Adrenal gland (tissue), 12 donors: ENCODE data around the gene TFEB. TPM values are rescaled to one million over a fixed set of nuclear protein-coding genes. Genes with fewer than 3 reads are reported as not detected.
A peak's percentile ranks its signal among the peaks of the same experiment; 100 is the strongest.

Experiments used
- DNase-seq, 7 donors: peaks; one replicate each; pipeline ENCODE4 v3.0.0-alpha.2; 2019 to 2020
- H3K27ac ChIP-seq, 5 donors: fragments of 200-600 bp; sonication (generic) in 4 of 5; 1 replicate in 3 of 5; 2 replicates in 2 of 5; pipeline versions ENCODE4 v1.5.1 to v1.8.0; 2016 to 2020; ENCODE audit warnings: mild to moderate bottlenecking in 1 of 5
- H3K27me3 ChIP-seq: fragments of 200-600 bp; 2 replicates; pipeline ENCODE4 v1.8.0; 2021
- H3K36me3 ChIP-seq, 2 donors: fragments of 200-600 bp; replicated peaks in 1 of 2; 1 replicate in 1 of 2; 2 replicates in 1 of 2; pipeline versions ENCODE4 v1.5.1 to v1.8.0; 2018 to 2022
- H3K4me1 ChIP-seq, 2 donors: fragments of 200-600 bp; replicated peaks in 1 of 2; 1 replicate in 1 of 2; 2 replicates in 1 of 2; pipeline versions ENCODE4 v1.5.1 to v1.8.0; 2018 to 2021
- H3K4me3 ChIP-seq, 4 donors: fragments of 200-600 bp; sonication (generic) in 3 of 4; one replicate each; pipeline ENCODE4 v1.5.1; 2016 to 2018
- H3K9me3 ChIP-seq, 3 donors: fragments of 200-600 bp; sonication (generic) in 1 of 3; replicated peaks in 1 of 3; 1 replicate in 2 of 3; 2 replicates in 1 of 3; pipeline versions ENCODE4 v1.5.1 to v1.8.0; 2016 to 2021
- POLR2A ChIP-seq, 2 donors: fragments of 450-650 bp; IDR thresholded peaks; one replicate each; pipeline ENCODE4 v1.6.1; 2017; ENCODE audit warnings: antibody characterized with exemption in 2 of 2, mild to moderate bottlenecking in 2 of 2, moderate library complexity in 1 of 2
- WGBS, 4 donors: extraction: QIAGEN DNeasy Blood & Tissue Kit in 2 of 4; methylation state at CpG; one replicate each; pipeline versions ENCODE4 v1.1.5 to v1.1.7; 2013 to 2017; 5-methylcytosine and 5-hydroxymethylcytosine counted together
- intact Hi-C, 2 donors: fragments of 100-400 bp; cut with DNase I; formaldehyde crosslinking; loops; one replicate each; pipeline versions ENCODE4 v1.14.1 to v1.15.0; 2022 to 2023
- polyA plus RNA-seq, 3 donors: library from polyadenylated mRNA; stranded (reverse); fragments of 200-250 nt in 2 of 3; fragments of 350-450 nt in 1 of 3; fragmentation: Illumina TruSeq in 1 of 3; extraction: RNeasy Lipid Tissue Mini Kit (QIAGEN cat#74804) in 1 of 3; gene quantifications; one replicate each; pipeline ENCODE4 v1.2.3, GENCODE V29; 2013 to 2014
- total RNA-seq, 9 donors: library from RNA; depleted of rRNA in 4 of 9; stranded (reverse); fragments of >200 nt in 4 of 9; fragments of 120-200 nt in 1 of 9; fragmentation: NEBNext Ultra II Directional in 1 of 9; extraction: Animal tissue kit (Norgen Biotek cat#: 25700) in 1 of 9; gene quantifications; one replicate each; pipeline versions ENCODE4 v1.1.0 to v1.2.4, GENCODE V29; 2013 to 2023
- TF ChIP-seq, protein P1 (sequence below), 6 experiments: fragments of 450-650 bp in 4 of 6; fragments of 200-600 bp in 2 of 6; sonication (generic) in 1 of 6; IDR thresholded peaks; 1 replicate in 5 of 6; 2 replicates in 1 of 6; pipeline versions ENCODE4 v1.5.1 to v1.8.0; 2016 to 2021; ENCODE audit warnings: antibody characterized with exemption in 6 of 6, mild to moderate bottlenecking in 2 of 6, moderate library complexity in 1 of 6
- donor health status: healthy with polysubstance abuse.
- donor health status: Bipolar disorder and iron deficiency.
- donor health status: DM: yes; HTN: yes; CAD: no.
- donor health status: DM: no; HTN: no; CAD: no.
- donor health status: DM: no; HTN: no; CAD: no.
- donor health status: DM: yes; HTN: yes; CAD: no.

TFEB gene
- total and polyA plus RNA-seq, 12 donors: 2.1 to 47.2 (median 20.2) TPM

GRCh38 chr6:41712651-41713103 lies 22.7 kb downstream of the TFEB start:
- H3K27me3 ChIP-seq: no peaks in the 10 kb centered on the region
- no peaks in the 10 kb centered on the region for H3K9me3 ChIP-seq
- intact Hi-C loops: no loop called here
- peak in 1 of 2 donors; percentile 17 for TF ChIP-seq POLR2A (IDR thresholded peaks at IDR 0.05)
- TF ChIP-seq, protein P1, sequence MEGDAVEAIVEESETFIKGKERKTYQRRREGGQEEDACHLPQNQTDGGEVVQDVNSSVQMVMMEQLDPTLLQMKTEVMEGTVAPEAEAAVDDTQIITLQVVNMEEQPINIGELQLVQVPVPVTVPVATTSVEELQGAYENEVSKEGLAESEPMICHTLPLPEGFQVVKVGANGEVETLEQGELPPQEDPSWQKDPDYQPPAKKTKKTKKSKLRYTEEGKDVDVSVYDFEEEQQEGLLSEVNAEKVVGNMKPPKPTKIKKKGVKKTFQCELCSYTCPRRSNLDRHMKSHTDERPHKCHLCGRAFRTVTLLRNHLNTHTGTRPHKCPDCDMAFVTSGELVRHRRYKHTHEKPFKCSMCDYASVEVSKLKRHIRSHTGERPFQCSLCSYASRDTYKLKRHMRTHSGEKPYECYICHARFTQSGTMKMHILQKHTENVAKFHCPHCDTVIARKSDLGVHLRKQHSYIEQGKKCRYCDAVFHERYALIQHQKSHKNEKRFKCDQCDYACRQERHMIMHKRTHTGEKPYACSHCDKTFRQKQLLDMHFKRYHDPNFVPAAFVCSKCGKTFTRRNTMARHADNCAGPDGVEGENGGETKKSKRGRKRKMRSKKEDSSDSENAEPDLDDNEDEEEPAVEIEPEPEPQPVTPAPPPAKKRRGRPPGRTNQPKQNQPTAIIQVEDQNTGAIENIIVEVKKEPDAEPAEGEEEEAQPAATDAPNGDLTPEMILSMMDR (IDR thresholded peaks at IDR 0.05): peak in 3 of 6 experiments; percentile 10 to 28 (median 22)
- H3K36me3 ChIP-seq: no peaks in the 10 kb centered on the region
- peaks cover 28 to 42% of the 10 kb centered on the region in 2 donors for H3K4me1 ChIP-seq
- peak overlapping the region in 4 of 5 donors; percentile 37 to 72 (median 52) for H3K27ac ChIP-seq
- WGBS, 4 donors: 38 to 44% (median 40%) methylated on average over 8 to 10 of the region's 10 CpGs
- no peak overlapping the region for H3K4me3 ChIP-seq
- DNase-seq: peak; percentile 60 to 80 (median 76)

DNA sequence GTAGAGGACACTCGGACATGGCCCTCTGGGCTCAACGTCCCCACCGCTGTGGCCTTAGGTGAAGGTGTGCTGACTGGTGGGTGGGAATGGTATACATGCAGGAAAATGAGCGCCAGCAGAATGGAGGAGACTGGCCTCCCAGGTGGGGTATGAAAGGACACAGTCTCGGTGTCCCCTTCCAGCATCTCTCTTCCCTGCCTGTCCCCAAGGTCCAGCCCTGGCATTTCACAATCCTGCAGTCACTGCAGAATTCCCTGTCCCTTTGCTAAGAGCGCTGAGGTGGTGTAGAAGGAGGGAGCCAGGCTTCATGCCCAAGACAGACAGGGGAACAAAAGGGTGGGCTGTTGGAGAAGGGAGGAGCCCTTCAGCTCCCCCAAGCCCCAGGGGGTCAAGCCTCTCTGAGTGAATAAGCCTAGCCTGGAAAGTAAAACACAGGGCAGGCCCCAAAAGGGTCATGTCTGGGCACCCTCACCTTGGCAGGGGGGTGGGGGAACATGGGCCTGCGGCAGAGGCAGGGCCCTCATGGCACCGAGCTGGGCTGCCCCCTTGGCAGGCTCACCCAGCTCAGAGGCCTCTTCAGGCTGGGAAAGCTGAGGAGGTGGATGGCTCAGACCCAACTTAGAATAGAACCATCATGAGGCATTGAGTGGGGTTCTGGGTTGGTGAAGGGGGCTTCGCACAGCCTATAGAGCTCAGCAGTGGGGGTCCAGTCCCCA lies 23.9 kb downstream of the TFEB start:
- DNase-seq: no peak
- whole genome bisulfite sequencing, 4 donors: 80 to 95% (median 87%) methylated on average over 7 to 9 of the region's 9 CpGs

GRCh38 chr6:41709375-41709774 lies 26.0 kb downstream of the TFEB start:
- Histone ChIP-seq H3K27ac (no peak overlapping the region), H3K27me3 (no peaks in the 10 kb centered on the region), H3K4me3 (no peak overlapping the region), H3K9me3 (no peaks in the 10 kb centered on the region), H3K4me1 (peaks cover 37 to 56% of the 10 kb centered on the region in 2 donors), H3K36me3 (no peaks in the 10 kb centered on the region)
- TF ChIP-seq, protein P1 (IDR thresholded peaks at IDR 0.05): no peak
- TF ChIP-seq POLR2A (IDR thresholded peaks at IDR 0.05): no peak
- 90 to 95% (median 91%) methylated on average over 2 of the region's 2 CpGs for WGBS, 4 donors
- intact Hi-C loops: loop anchor here in 1 of 2 donors (10.0 kb wide), 1 partner anchor 65 kb away; the partner anchor contains the start of gene FRS3
- no peak for DNase-seq

More for the DNA sequence above, 23.9 kb downstream of the TFEB start:
- H3K27me3 ChIP-seq: no peaks in the 10 kb centered on the region
- H3K4me1 ChIP-seq: peaks cover 29 to 48% of the 10 kb centered on the region in 2 donors
- H3K9me3 ChIP-seq: no peaks in the 10 kb centered on the region
- intact Hi-C loops: no loop called here
- TF ChIP-seq POLR2A (IDR thresholded peaks at IDR 0.05): no peak
- TF ChIP-seq, protein P1 (IDR thresholded peaks at IDR 0.05): no peak
- H3K27ac ChIP-seq: peak overlapping the region in 3 of 5 donors; percentile 49 to 72 (median 56)
- H3K4me3 ChIP-seq: no peak overlapping the region
- H3K36me3 ChIP-seq: no peaks in the 10 kb centered on the region

GRCh38 chr6:41708856-41709255 lies 26.6 kb downstream of the TFEB start:
- H3K27ac ChIP-seq: no peak overlapping the region
- no peaks in the 10 kb centered on the region for H3K36me3 ChIP-seq
- 94 to 98% (median 95%) methylated on average over 3 of the region's 3 CpGs for WGBS, 4 donors
- H3K4me3 ChIP-seq: no peak overlapping the region
- intact Hi-C loops: loop anchor here in 1 of 2 donors (10.0 kb wide), 1 partner anchor 66 kb away; the partner anchor contains the start of gene FRS3
- no peaks in the 10 kb centered on the region for H3K27me3 ChIP-seq
- no peak for TF ChIP-seq POLR2A (IDR thresholded peaks at IDR 0.05)
- TF ChIP-seq, protein P1 (IDR thresholded peaks at IDR 0.05): no peak
- peaks cover 36 to 51% of the 10 kb centered on the region in 2 donors for H3K4me1 ChIP-seq
- no peak for DNase-seq
- H3K9me3 ChIP-seq: no peaks in the 10 kb centered on the region
